ENCODE data around the gene FBXL13.

Gene FBXL13

GRCh38 chr7:102991077-102991539 is 83.5 kb downstream of the FBXL13 start:
- H3K27me3 ChIP-seq (replicated peaks; ENCODE audit: control insufficient read depth, insufficient read depth, low read length, poor library complexity, severe bottlenecking) = no peaks in the 10 kb centered on the region
- no peak overlapping the region for H3K4me3 ChIP-seq (ENCODE audit: insufficient read depth, low read depth, low read length, poor library complexity, severe bottlenecking)
- no peaks in the 10 kb centered on the region for H3K36me3 ChIP-seq (ENCODE audit: control insufficient read depth, insufficient read depth, low read length)
- no peaks in the 10 kb centered on the region for H3K4me1 ChIP-seq (ENCODE audit: control insufficient read depth, insufficient read depth, low read length, poor library complexity, severe bottlenecking)
- no peak overlapping the region for H3K27ac ChIP-seq (ENCODE audit: insufficient read depth, low read length, poor library complexity, severe bottlenecking)
- H3K9me3 ChIP-seq (ENCODE audit: control insufficient read depth, low read length) = no peaks in the 10 kb centered on the region
- DNase-seq = no peak

GRCh38 chr7:102990642-102991041 is 84.0 kb downstream of the FBXL13 start:
- no peaks in the 10 kb centered on the region for H3K36me3 ChIP-seq (ENCODE audit: control insufficient read depth, insufficient read depth, low read length)
- H3K9me3 ChIP-seq (ENCODE audit: control insufficient read depth, low read length) = no peaks in the 10 kb centered on the region
- H3K4me3 ChIP-seq (ENCODE audit: insufficient read depth, low read depth, low read length, poor library complexity, severe bottlenecking) = no peak overlapping the region
- H3K27me3 ChIP-seq (replicated peaks; ENCODE audit: control insufficient read depth, insufficient read depth, low read length, poor library complexity, severe bottlenecking) = no peaks in the 10 kb centered on the region
- no peak overlapping the region for H3K27ac ChIP-seq (ENCODE audit: insufficient read depth, low read length, poor library complexity, severe bottlenecking)
- DNase-seq = no peak
- no peaks in the 10 kb centered on the region for H3K4me1 ChIP-seq (ENCODE audit: control insufficient read depth, insufficient read depth, low read length, poor library complexity, severe bottlenecking)

GRCh38 chr7:102988631-102989560 is 85.7 kb downstream of the FBXL13 start:
- Histone ChIP-seq H3K4me1 (ENCODE audit: control insufficient read depth, insufficient read depth, low read length, poor library complexity, severe bottlenecking) (no peaks in the 10 kb centered on the region), H3K4me3 (ENCODE audit: insufficient read depth, low read depth, low read length, poor library complexity, severe bottlenecking) (no peak overlapping the region), H3K36me3 (ENCODE audit: control insufficient read depth, insufficient read depth, low read length) (no peaks in the 10 kb centered on the region), H3K27me3 (replicated peaks; ENCODE audit: control insufficient read depth, insufficient read depth, low read length, poor library complexity, severe bottlenecking) (no peaks in the 10 kb centered on the region), H3K27ac (ENCODE audit: insufficient read depth, low read length, poor library complexity, severe bottlenecking) (no peak overlapping the region), H3K9me3 (ENCODE audit: control insufficient read depth, low read length) (no peaks in the 10 kb centered on the region)
- DNase-seq = no peak

GRCh38 chr7:102988088-102988487 is 86.5 kb downstream of the FBXL13 start:
- Histone ChIP-seq H3K4me3 (ENCODE audit: insufficient read depth, low read depth, low read length, poor library complexity, severe bottlenecking) (no peak overlapping the region), H3K9me3 (ENCODE audit: control insufficient read depth, low read length) (no peaks in the 10 kb centered on the region), H3K36me3 (ENCODE audit: control insufficient read depth, insufficient read depth, low read length) (no peaks in the 10 kb centered on the region), H3K27ac (ENCODE audit: insufficient read depth, low read length, poor library complexity, severe bottlenecking) (no peak overlapping the region), H3K27me3 (replicated peaks; ENCODE audit: control insufficient read depth, insufficient read depth, low read length, poor library complexity, severe bottlenecking) (no peaks in the 10 kb centered on the region), H3K4me1 (ENCODE audit: control insufficient read depth, insufficient read depth, low read length, poor library complexity, severe bottlenecking) (no peaks in the 10 kb centered on the region)
- DNase-seq = no peak

GRCh38 chr7:102985176-102985783 is 89.3 kb downstream of the FBXL13 start:
- Histone ChIP-seq H3K36me3 (ENCODE audit: control insufficient read depth, insufficient read depth, low read length) (no peaks in the 10 kb centered on the region), H3K27ac (ENCODE audit: insufficient read depth, low read length, poor library complexity, severe bottlenecking) (no peak overlapping the region), H3K4me1 (ENCODE audit: control insufficient read depth, insufficient read depth, low read length, poor library complexity, severe bottlenecking) (no peaks in the 10 kb centered on the region), H3K27me3 (replicated peaks; ENCODE audit: control insufficient read depth, insufficient read depth, low read length, poor library complexity, severe bottlenecking) (no peaks in the 10 kb centered on the region), H3K4me3 (ENCODE audit: insufficient read depth, low read depth, low read length, poor library complexity, severe bottlenecking) (no peak overlapping the region), H3K9me3 (ENCODE audit: control insufficient read depth, low read length) (no peaks in the 10 kb centered on the region)
- DNase-seq = no peak

GRCh38 chr7:102983602-102984001 is 91.0 kb downstream of the FBXL13 start:
- H3K4me3 ChIP-seq (ENCODE audit: insufficient read depth, low read depth, low read length, poor library complexity, severe bottlenecking) = no peak overlapping the region
- H3K27me3 ChIP-seq (replicated peaks; ENCODE audit: control insufficient read depth, insufficient read depth, low read length, poor library complexity, severe bottlenecking) = no peaks in the 10 kb centered on the region
- no peaks in the 10 kb centered on the region for H3K36me3 ChIP-seq (ENCODE audit: control insufficient read depth, insufficient read depth, low read length)
- DNase-seq = no peak
- no peaks in the 10 kb centered on the region for H3K9me3 ChIP-seq (ENCODE audit: control insufficient read depth, low read length)
- no peak overlapping the region for H3K27ac ChIP-seq (ENCODE audit: insufficient read depth, low read length, poor library complexity, severe bottlenecking)
- H3K4me1 ChIP-seq (ENCODE audit: control insufficient read depth, insufficient read depth, low read length, poor library complexity, severe bottlenecking) = no peaks in the 10 kb centered on the region

- Histone ChIP-seq H3K9me3 (ENCODE audit: control insufficient read depth, low read length) (no peaks in the 10 kb centered on the region), H3K27me3 (replicated peaks; ENCODE audit: control insufficient read depth, insufficient read depth, low read length, poor library complexity, severe bottlenecking) (no peaks in the 10 kb centered on the region)
- no peak for DNase-seq
Measured at GRCh38 chr7:102982235-102982634, 92.4 kb downstream of the FBXL13 start.

GRCh38 chr7:102981451-102981850 is 93.1 kb downstream of the FBXL13 start:
- DNase-seq = no peak
- H3K4me1 ChIP-seq (ENCODE audit: control insufficient read depth, insufficient read depth, low read length, poor library complexity, severe bottlenecking) = no peaks in the 10 kb centered on the region
- no peaks in the 10 kb centered on the region for H3K36me3 ChIP-seq (ENCODE audit: control insufficient read depth, insufficient read depth, low read length)
- no peak overlapping the region for H3K27ac ChIP-seq (ENCODE audit: insufficient read depth, low read length, poor library complexity, severe bottlenecking)
- H3K9me3 ChIP-seq (ENCODE audit: control insufficient read depth, low read length) = no peaks in the 10 kb centered on the region
- H3K27me3 ChIP-seq (replicated peaks; ENCODE audit: control insufficient read depth, insufficient read depth, low read length, poor library complexity, severe bottlenecking) = no peaks in the 10 kb centered on the region
- no peak overlapping the region for H3K4me3 ChIP-seq (ENCODE audit: insufficient read depth, low read depth, low read length, poor library complexity, severe bottlenecking)

More at GRCh38 chr7:102982235-102982634, 92.4 kb downstream of the FBXL13 start:
- Histone ChIP-seq H3K4me1 (ENCODE audit: control insufficient read depth, insufficient read depth, low read length, poor library complexity, severe bottlenecking) (no peaks in the 10 kb centered on the region), H3K27ac (ENCODE audit: insufficient read depth, low read length, poor library complexity, severe bottlenecking) (no peak overlapping the region), H3K4me3 (ENCODE audit: insufficient read depth, low read depth, low read length, poor library complexity, severe bottlenecking) (no peak overlapping the region), H3K36me3 (ENCODE audit: control insufficient read depth, insufficient read depth, low read length) (no peaks in the 10 kb centered on the region)

GRCh38 chr7:102979670-102980069 is 94.9 kb downstream of the FBXL13 start:
- Histone ChIP-seq H3K4me3 (ENCODE audit: insufficient read depth, low read depth, low read length, poor library complexity, severe bottlenecking) (no peak overlapping the region), H3K36me3 (ENCODE audit: control insufficient read depth, insufficient read depth, low read length) (no peaks in the 10 kb centered on the region), H3K4me1 (ENCODE audit: control insufficient read depth, insufficient read depth, low read length, poor library complexity, severe bottlenecking) (no peaks in the 10 kb centered on the region), H3K9me3 (ENCODE audit: control insufficient read depth, low read length) (no peaks in the 10 kb centered on the region), H3K27me3 (replicated peaks; ENCODE audit: control insufficient read depth, insufficient read depth, low read length, poor library complexity, severe bottlenecking) (no peaks in the 10 kb centered on the region), H3K27ac (ENCODE audit: insufficient read depth, low read length, poor library complexity, severe bottlenecking) (no peak overlapping the region)
- DNase-seq = no peak

- Histone ChIP-seq H3K4me1 (ENCODE audit: control insufficient read depth, insufficient read depth, low read length, poor library complexity, severe bottlenecking) (no peaks in the 10 kb centered on the region), H3K9me3 (ENCODE audit: control insufficient read depth, low read length) (no peaks in the 10 kb centered on the region), H3K27me3 (replicated peaks; ENCODE audit: control insufficient read depth, insufficient read depth, low read length, poor library complexity, severe bottlenecking) (no peaks in the 10 kb centered on the region), H3K27ac (ENCODE audit: insufficient read depth, low read length, poor library complexity, severe bottlenecking) (no peak overlapping the region), H3K36me3 (ENCODE audit: control insufficient read depth, insufficient read depth, low read length) (no peaks in the 10 kb centered on the region), H3K4me3 (ENCODE audit: insufficient read depth, low read depth, low read length, poor library complexity, severe bottlenecking) (no peak overlapping the region)
- no peak for DNase-seq
Measured at GRCh38 chr7:102978284-102978683, 96.3 kb downstream of the FBXL13 start.

All from effector memory CD4-positive, alpha-beta T cell (primary cell).